HG02973 (cell line): ENCODE measurements around the gene NCK1.
"Not testable (repeated sequence)": the region's sequence is repeated elsewhere in the genome, so short reads cannot be mapped to it uniquely, and the experiment has no call there.

ENCODE experiments used
- ATAC-seq: cut with Tn5 transposase; IDR thresholded peaks from one replicate; pipeline ENCODE4 v1.9.1; 2021; ENCODE audit warnings: moderate library complexity; ENCODE audit not compliant: unreplicated experiment

The NCK1 gene

GRCh38 chr3:136979684-136980083, 117.7 kb downstream of the NCK1 start:
- ATAC-seq: no peak

GRCh38 chr3:136982033-136982432, 120.0 kb downstream of the NCK1 start:
- no peak for ATAC-seq

GRCh38 chr3:136982520-136983138, 120.6 kb downstream of the NCK1 start:
- ATAC-seq: no peak

- no peak for ATAC-seq
These were observed 122.8 kb downstream of the NCK1 start for GRCh38 chr3:136984837-136985236.

- ATAC-seq: not testable (repeated sequence)
These were observed 125.5 kb downstream of the NCK1 start for GRCh38 chr3:136987398-136987980.

GRCh38 chr3:136988651-136989050, 126.6 kb downstream of the NCK1 start:
- no peak for ATAC-seq

GRCh38 chr3:136989781-136990524, 127.9 kb downstream of the NCK1 start:
- ATAC-seq: no peak

GRCh38 chr3:136990826-136991225, 128.8 kb downstream of the NCK1 start:
- no peak for ATAC-seq

GRCh38 chr3:136992115-136992514, 130.1 kb downstream of the NCK1 start:
- no peak for ATAC-seq

GRCh38 chr3:136994772-136995516, 132.9 kb downstream of the NCK1 start:
- no peak for ATAC-seq

GRCh38 chr3:136995652-136996051, 133.6 kb downstream of the NCK1 start:
- no peak for ATAC-seq
